Calu3 (cell line): ENCODE results near the gene PPHLN1. TPM values are rescaled to one million over a fixed set of nuclear protein-coding genes. Genes with fewer than 3 reads are reported as not detected.

ENCODE experiments used
- BruUV-seq: library from RNA; stranded (reverse); fragments of 400-500 nt; replicated peaks from 2 replicates; lab custom pipeline; 2021; lab: Mats Ljungman, UMichigan
- CTCF ChIA-PET: fragments of 300-600 bp; sonication (Branson Sonifier 250); formaldehyde crosslinking; loops from one replicate; lab custom pipeline; 2022; ENCODE audit warnings: antibody characterized with exemption; lab: Charles Lee
- DNase-seq: peaks from one replicate; pipeline ENCODE4 v3.0.0; 2022
- H3K27ac Mint-ChIP-seq: one replicate; pipeline ENCODE4 v1.8.0; 2022; ENCODE audit warnings: mixed read lengths; ENCODE audit not compliant: unreplicated experiment
- H3K27me3 Mint-ChIP-seq: one replicate; pipeline ENCODE4 v1.8.0; 2022; ENCODE audit warnings: mixed read lengths; ENCODE audit not compliant: unreplicated experiment
- H3K36me3 Mint-ChIP-seq: one replicate; pipeline ENCODE4 v1.8.0; 2022; ENCODE audit warnings: mild to moderate bottlenecking, moderate library complexity, mixed read lengths; ENCODE audit not compliant: insufficient read depth, unreplicated experiment
- H3K4me1 Mint-ChIP-seq: one replicate; pipeline ENCODE4 v1.8.0; 2022; ENCODE audit warnings: mild to moderate bottlenecking, low read depth, mixed read lengths; ENCODE audit not compliant: unreplicated experiment
- H3K4me3 Mint-ChIP-seq: one replicate; pipeline ENCODE4 v1.8.0; 2022; ENCODE audit warnings: mild to moderate bottlenecking, low read depth, moderate library complexity, mixed read lengths; ENCODE audit not compliant: unreplicated experiment
- H3K9me3 Mint-ChIP-seq: one replicate; pipeline ENCODE4 v1.8.0; 2022; ENCODE audit warnings: low read depth, mixed read lengths; ENCODE audit not compliant: unreplicated experiment
- CTCF ChIP-seq: fragments of 200-600 bp; IDR thresholded peaks from one replicate; pipeline ENCODE4 v1.8.0; 2022; ENCODE audit warnings: antibody characterized with exemption; ENCODE audit not compliant: unreplicated experiment
- intact Hi-C: fragments of 100-400 bp; cut with micrococcal nuclease; formaldehyde crosslinking; loops from one replicate; pipeline ENCODE4 v1.10.0; 2022; ENCODE audit not compliant: unreplicated experiment
- total RNA-seq: library from RNA; stranded (reverse); gene quantifications from 2 replicates; pipeline ENCODE4 v1.2.3, GENCODE V29; 2022

PPHLN1 gene
- total RNA-seq, 1 experiment from 2014 or later, result 41.5 TPM

DNA sequence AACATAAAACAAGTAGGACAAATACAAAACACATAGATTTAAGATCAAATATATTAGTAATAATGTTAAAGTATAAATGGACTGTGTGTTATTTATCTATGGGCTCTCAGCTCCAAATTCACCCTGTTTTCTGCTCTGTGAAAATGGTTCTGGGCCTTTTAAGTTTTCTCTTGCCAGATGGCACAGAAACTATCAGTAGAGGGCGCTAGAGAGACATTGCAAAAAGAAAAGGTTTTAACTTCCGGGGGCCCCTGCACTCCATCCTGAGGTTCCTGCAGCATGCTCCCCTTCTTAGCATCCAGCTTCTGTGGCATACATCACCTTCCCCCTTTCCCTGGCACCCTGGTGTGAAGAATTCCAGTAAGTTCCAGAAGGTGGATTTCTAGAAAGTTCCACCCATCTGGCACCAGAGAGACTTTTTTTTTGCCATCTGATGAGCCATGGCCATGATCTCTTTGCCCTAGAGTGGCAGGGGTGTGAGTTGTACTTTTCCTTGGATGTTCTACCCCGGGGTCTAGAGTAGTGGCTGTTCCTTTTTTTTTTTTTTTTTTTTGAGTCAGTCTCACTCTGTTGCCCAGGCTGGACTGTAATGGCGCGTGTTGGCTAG, 29.4 kb upstream of the PPHLN1 start:
- intact Hi-C loops, result no loop called here
- no peak overlapping the region for H3K4me3 Mint-ChIP-seq
- H3K4me1 Mint-ChIP-seq, result peaks cover 9% of the 10 kb centered on the region
- no peak for DNase-seq
- H3K36me3 Mint-ChIP-seq, result no peaks in the 10 kb centered on the region
- TF ChIP-seq CTCF, result peak; percentile 23
- no peaks in the 10 kb centered on the region for H3K9me3 Mint-ChIP-seq
- H3K27ac Mint-ChIP-seq, result no peak overlapping the region
- CTCF ChIA-PET, result interaction anchor here (0.7 kb wide), 2 partner anchors 20 to 160 kb away, joined by 5 to 7 read pairs; no protein-coding TSS in a partner anchor
- no TSS peak for BruUV-seq
- no peaks in the 10 kb centered on the region for H3K27me3 Mint-ChIP-seq

- Mint-ChIP-seq H3K4me1 (peaks cover 9% of the 10 kb centered on the region), H3K4me3 (no peak overlapping the region), H3K36me3 (no peaks in the 10 kb centered on the region), H3K27me3 (no peaks in the 10 kb centered on the region), H3K27ac (no peak overlapping the region), H3K9me3 (no peaks in the 10 kb centered on the region)
- TF ChIP-seq CTCF, result no peak
- intact Hi-C loops, result no loop called here
- BruUV-seq, result no TSS peak
- CTCF ChIA-PET, result no interaction called here
- no peak for DNase-seq
Measured at GRCh38 chr12:42298887-42299286, 27.1 kb upstream of the PPHLN1 start.

DNA sequence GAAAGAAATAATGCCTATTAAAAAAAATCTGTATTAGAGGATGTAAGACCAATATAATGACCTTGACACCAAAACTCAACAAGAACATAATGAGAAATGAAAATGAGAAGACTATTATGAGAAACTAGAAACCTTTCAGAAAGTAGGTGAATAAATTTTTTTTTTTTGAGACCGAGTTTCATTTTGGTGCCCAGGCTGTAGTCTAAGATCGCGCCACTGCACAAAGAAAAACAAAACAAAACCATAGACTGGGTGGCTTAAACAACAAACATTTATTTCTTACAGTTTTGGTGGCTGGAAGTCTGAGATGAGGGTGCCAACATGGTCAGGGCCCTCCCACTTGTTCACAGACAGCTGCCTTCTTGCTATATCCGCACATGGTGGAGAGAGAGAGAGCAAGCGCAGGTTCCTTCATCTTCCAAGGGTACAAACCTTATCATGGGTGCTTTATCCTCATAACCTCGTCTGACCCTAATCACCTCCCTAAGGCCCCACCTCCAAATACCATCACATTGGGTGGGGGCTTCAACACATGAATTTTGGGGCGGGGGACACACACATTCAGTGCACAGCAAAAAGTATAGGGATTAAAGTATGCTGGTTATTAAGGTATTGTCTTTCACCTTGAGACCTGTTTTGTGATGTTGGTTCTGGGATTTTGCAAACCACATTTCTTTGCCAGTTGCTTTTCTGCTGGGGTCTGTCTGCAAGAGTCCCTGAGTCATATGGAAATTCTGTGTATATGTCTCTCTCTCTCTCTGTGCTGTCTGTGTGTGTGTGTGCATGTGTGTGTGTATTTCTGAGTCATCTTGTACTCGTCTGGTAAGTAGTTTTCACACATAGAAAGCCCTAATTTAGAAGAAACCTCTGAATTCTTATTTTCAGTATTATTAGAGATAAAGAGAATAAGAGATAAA, 26.3 kb upstream of the PPHLN1 start:
- Mint-ChIP-seq H3K9me3 (no peaks in the 10 kb centered on the region), H3K27ac (no peak overlapping the region), H3K4me1 (peaks cover 9% of the 10 kb centered on the region), H3K36me3 (no peaks in the 10 kb centered on the region), H3K27me3 (no peaks in the 10 kb centered on the region), H3K4me3 (no peak overlapping the region)
- no peak for DNase-seq
- TF ChIP-seq CTCF, result no peak
- no TSS peak for BruUV-seq
- CTCF ChIA-PET, result no interaction called here
- intact Hi-C loops, result no loop called here

- intact Hi-C loops, result no loop called here
- no peak for DNase-seq
- Mint-ChIP-seq H3K9me3 (no peaks in the 10 kb centered on the region), H3K27me3 (no peaks in the 10 kb centered on the region), H3K4me1 (no peaks in the 10 kb centered on the region), H3K36me3 (no peaks in the 10 kb centered on the region), H3K27ac (no peak overlapping the region), H3K4me3 (no peak overlapping the region)
- CTCF ChIA-PET, result no interaction called here
- TF ChIP-seq CTCF, result no peak
- no TSS peak for BruUV-seq
Measured at GRCh38 chr12:42306297-42306696, 19.7 kb upstream of the PPHLN1 start.
